ENCODE data around the gene FNDC3B. TPM values are rescaled to one million over a fixed set of nuclear protein-coding genes. Genes with fewer than 3 reads are reported as not detected.

FNDC3B gene
- total and polyA plus RNA-seq, 2 donors (not counting 3 experiments of a cell fraction or from before 2014, with no cell fraction given): 91.6 to 295 TPM

DNA sequence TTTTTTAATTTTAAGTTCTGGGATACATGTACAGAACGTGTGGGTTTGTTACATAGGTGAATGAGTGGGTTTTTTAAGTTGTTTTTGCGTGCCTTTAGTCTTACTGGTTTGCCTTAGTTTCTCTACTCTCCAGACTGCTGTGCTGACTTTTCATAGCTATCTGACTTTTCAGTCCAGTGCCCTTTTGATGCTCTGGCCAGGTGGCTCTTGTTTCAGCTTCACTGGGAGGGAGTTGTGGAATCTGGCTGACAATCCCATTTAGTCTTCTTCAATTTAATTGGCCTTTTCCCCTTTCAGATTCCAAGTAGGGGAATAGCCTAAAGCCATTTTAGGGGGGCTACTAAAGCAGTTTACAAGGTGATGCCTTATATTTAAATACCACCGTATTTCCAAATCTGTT lies 30.1 kb downstream of the FNDC3B start:
- H2AFZ ChIP-seq (ENCODE audit: low read depth, low read length): no peak overlapping the region
- H3K36me3 ChIP-seq (ENCODE audit: control insufficient read depth in 2 of 2, extremely low read depth in 1 of 2, insufficient read depth in 2 of 2, low read length in 2 of 2): peaks cover 5% of the 10 kb centered on the region in 2 experiments
- no peaks in the 10 kb centered on the region for H3K9me3 ChIP-seq (replicated peaks; ENCODE audit: control insufficient read depth, insufficient read depth, low read length)
- TF ChIP-seq MYC (IDR thresholded peaks at IDR 0.05; ENCODE audit: low read depth, low read length): no peak
- TF ChIP-seq, protein P1, sequence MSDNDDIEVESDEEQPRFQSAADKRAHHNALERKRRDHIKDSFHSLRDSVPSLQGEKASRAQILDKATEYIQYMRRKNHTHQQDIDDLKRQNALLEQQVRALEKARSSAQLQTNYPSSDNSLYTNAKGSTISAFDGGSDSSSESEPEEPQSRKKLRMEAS (IDR thresholded peaks at IDR 0.05; ENCODE audit: insufficient read depth, insufficient read length): no peak
- TF ChIP-seq POLR2AphosphoS5 (IDR thresholded peaks at IDR 0.05; ENCODE audit: insufficient read depth, low read depth, low read length): no peak
- TF ChIP-seq POLR2A (IDR thresholded peaks at IDR 0.05; ENCODE audit: low read depth, low read length): no peak
- TF ChIP-seq GATA2 (IDR thresholded peaks at IDR 0.05; ENCODE audit: insufficient read depth, insufficient read length, low read depth, low read length): no peak
- TF ChIP-seq EZH2 (IDR thresholded peaks at IDR 0.05; ENCODE audit: borderline replicate concordance, low read depth, low read length, severe bottlenecking): no peak
- TF ChIP-seq FOS (IDR thresholded peaks at IDR 0.05; ENCODE audit: borderline replicate concordance, insufficient read depth, low read length): no peak
- H4K20me1 ChIP-seq (replicated peaks; ENCODE audit: control insufficient read depth, extremely low read depth, insufficient read depth, low read length): peaks cover 28% of the 10 kb centered on the region
- peaks cover 47% of the 10 kb centered on the region for H3K4me1 ChIP-seq (ENCODE audit: control insufficient read depth, extremely low read depth, insufficient read depth, low read length)
- H3K9ac ChIP-seq (replicated peaks; ENCODE audit: extremely low read depth, insufficient read depth, low read length): no peak overlapping the region
- no peaks in the 10 kb centered on the region for H3K27me3 ChIP-seq (ENCODE audit: control insufficient read depth in 2 of 2, insufficient read depth in 2 of 2, low read length in 2 of 2)
- FAIRE-seq (no peak), DNase-seq (ENCODE audit: low read depth, low spot score) (no peak)
- BruUV-seq (replicated peaks): no TSS peak
- POLR2A ChIA-PET: no interaction called here
- no peak overlapping the region for H3K4me2 ChIP-seq (ENCODE audit: insufficient read depth, low read length)
- CTCF ChIA-PET: no interaction called here
- peaks cover 96% of the 10 kb centered on the region for H3K79me2 ChIP-seq (ENCODE audit: control insufficient read depth, insufficient read depth, low read length)
- intact Hi-C loops (cut with micrococcal nuclease) (loop anchor here (10.0 kb wide), 1 partner anchor 425 kb away; no protein-coding TSS in a partner anchor), dilution Hi-C loops (cut with MboI; ENCODE audit: extremely low pct_ligation_motif_present, low sequenced_read_pairs) (no loop called here)
- peaks cover 2% of the 10 kb centered on the region for H3K9me1 ChIP-seq (replicated peaks; ENCODE audit: control insufficient read depth, extremely low read depth, insufficient read depth, low read length)
- H3K4me3 ChIP-seq (replicated peaks in 1 of 3; ENCODE audit: insufficient read depth in 1 of 3, low read depth in 1 of 3, low read length in 3 of 3): no peak overlapping the region
- H3K27ac ChIP-seq (ENCODE audit: insufficient read depth, low read depth, low read length): no peak overlapping the region

- intact Hi-C loops (cut with micrococcal nuclease) (no loop called here), dilution Hi-C loops (cut with MboI; ENCODE audit: extremely low pct_ligation_motif_present, low sequenced_read_pairs) (no loop called here)
- FAIRE-seq (no peak), DNase-seq (ENCODE audit: low read depth, low spot score) (no peak)
- ChIA-PET POLR2A (no interaction called here), CTCF (no interaction called here)
- H3K4me3 ChIP-seq (replicated peaks in 1 of 3; ENCODE audit: insufficient read depth in 1 of 3, low read depth in 1 of 3, low read length in 3 of 3): no peak overlapping the region
- H3K9me1 ChIP-seq (replicated peaks; ENCODE audit: control insufficient read depth, extremely low read depth, insufficient read depth, low read length): peaks cover 2% of the 10 kb centered on the region
- no peak overlapping the region for H3K27ac ChIP-seq (ENCODE audit: insufficient read depth, low read depth, low read length)
- no peak overlapping the region for H3K9ac ChIP-seq (replicated peaks; ENCODE audit: extremely low read depth, insufficient read depth, low read length)
- no peak overlapping the region for H3K4me2 ChIP-seq (ENCODE audit: insufficient read depth, low read length)
- H2AFZ ChIP-seq (ENCODE audit: low read depth, low read length): no peak overlapping the region
- H3K36me3 ChIP-seq (ENCODE audit: control insufficient read depth in 2 of 2, extremely low read depth in 1 of 2, insufficient read depth in 2 of 2, low read length in 2 of 2): peaks cover 5% of the 10 kb centered on the region in 2 experiments
- peaks cover 98% of the 10 kb centered on the region for H3K79me2 ChIP-seq (ENCODE audit: control insufficient read depth, insufficient read depth, low read length)
- H3K27me3 ChIP-seq (ENCODE audit: control insufficient read depth in 2 of 2, insufficient read depth in 2 of 2, low read length in 2 of 2): no peaks in the 10 kb centered on the region
- H4K20me1 ChIP-seq (replicated peaks; ENCODE audit: control insufficient read depth, extremely low read depth, insufficient read depth, low read length): peaks cover 30% of the 10 kb centered on the region
- no TSS peak for BruUV-seq (replicated peaks)
- no peak for TF ChIP-seq JUN (IDR thresholded peaks at IDR 0.05; ENCODE audit: borderline replicate concordance, insufficient read depth, insufficient read length, low read depth)
- TF ChIP-seq MYC (IDR thresholded peaks at IDR 0.05; ENCODE audit: low read depth, low read length): no peak
- TF ChIP-seq, protein P1 (IDR thresholded peaks at IDR 0.05; ENCODE audit: insufficient read depth, insufficient read length): no peak
- TF ChIP-seq POLR2A (IDR thresholded peaks at IDR 0.05; ENCODE audit: low read depth, low read length): no peak
- TF ChIP-seq POLR2AphosphoS5 (IDR thresholded peaks at IDR 0.05; ENCODE audit: insufficient read depth, low read depth, low read length): no peak
- TF ChIP-seq EZH2 (IDR thresholded peaks at IDR 0.05; ENCODE audit: borderline replicate concordance, low read depth, low read length, severe bottlenecking): no peak
- H3K4me1 ChIP-seq (ENCODE audit: control insufficient read depth, extremely low read depth, insufficient read depth, low read length): peaks cover 44% of the 10 kb centered on the region
- no peaks in the 10 kb centered on the region for H3K9me3 ChIP-seq (replicated peaks; ENCODE audit: control insufficient read depth, insufficient read depth, low read length)
Measured at GRCh38 chr3:172070269-172070668, 30.9 kb downstream of the FNDC3B start.
